Measurements from ENCODE around the gene NAB2.

DNA sequence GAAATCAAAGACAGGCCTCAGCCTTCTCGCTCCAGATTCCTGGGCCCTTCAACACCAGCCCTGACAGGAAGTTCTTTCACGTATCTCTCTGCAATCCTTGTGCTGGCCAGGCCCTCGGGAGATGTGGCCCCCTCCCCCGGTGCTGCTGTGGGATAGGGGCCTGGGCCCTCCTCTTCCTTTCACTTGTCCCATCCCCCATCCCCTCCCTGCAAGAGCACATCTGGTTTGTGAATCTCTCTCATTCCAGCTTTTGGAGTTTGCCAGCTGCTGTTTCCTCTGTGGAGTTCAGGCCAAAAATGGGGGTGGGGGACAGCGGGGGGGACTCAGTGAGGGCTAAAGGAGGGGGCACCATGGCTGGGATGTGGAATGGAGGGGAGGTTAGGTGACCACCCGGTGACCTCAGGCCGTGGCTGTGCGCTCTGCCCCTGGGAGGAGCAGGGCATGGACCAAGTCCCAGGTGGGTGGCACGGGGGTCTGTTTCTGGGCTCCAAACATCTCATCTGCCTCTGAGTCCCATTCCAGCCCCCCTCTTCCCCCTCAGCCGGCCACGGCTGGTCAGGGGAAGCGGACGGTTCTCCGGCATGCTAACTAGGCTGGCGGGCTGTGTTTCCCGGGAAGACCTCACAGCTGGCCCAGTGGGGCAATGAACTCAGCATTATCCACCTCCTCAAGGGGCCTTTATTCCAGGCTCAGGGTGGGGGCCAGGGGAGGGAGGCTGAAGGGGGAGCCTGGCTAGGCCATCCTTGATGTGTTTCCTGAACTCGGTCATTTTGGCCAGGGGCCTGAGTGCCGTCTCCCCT is 46.8 kb downstream of the NAB2 start:
- TF ChIP-seq, protein P1, sequence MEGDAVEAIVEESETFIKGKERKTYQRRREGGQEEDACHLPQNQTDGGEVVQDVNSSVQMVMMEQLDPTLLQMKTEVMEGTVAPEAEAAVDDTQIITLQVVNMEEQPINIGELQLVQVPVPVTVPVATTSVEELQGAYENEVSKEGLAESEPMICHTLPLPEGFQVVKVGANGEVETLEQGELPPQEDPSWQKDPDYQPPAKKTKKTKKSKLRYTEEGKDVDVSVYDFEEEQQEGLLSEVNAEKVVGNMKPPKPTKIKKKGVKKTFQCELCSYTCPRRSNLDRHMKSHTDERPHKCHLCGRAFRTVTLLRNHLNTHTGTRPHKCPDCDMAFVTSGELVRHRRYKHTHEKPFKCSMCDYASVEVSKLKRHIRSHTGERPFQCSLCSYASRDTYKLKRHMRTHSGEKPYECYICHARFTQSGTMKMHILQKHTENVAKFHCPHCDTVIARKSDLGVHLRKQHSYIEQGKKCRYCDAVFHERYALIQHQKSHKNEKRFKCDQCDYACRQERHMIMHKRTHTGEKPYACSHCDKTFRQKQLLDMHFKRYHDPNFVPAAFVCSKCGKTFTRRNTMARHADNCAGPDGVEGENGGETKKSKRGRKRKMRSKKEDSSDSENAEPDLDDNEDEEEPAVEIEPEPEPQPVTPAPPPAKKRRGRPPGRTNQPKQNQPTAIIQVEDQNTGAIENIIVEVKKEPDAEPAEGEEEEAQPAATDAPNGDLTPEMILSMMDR (IDR thresholded peaks at IDR 0.05; ENCODE audit: insufficient read depth, low read length, poor library complexity, severe bottlenecking): no peak
- no peak for TF ChIP-seq EZH2phosphoT487 (conservative IDR thresholded peaks at IDR 0.05; ENCODE audit: low read length)

Data from SU-DHL-6 (cell line).